Measurements from ENCODE around the gene ULK4.

- TF ChIP-seq CTCF (IDR thresholded peaks at IDR 0.05; ENCODE audit: control extremely low read depth in 1 of 3, insufficient read depth in 1 of 3, low read depth in 1 of 3, low read length in 3 of 3): no peak
- TF ChIP-seq POLR2AphosphoS5 (IDR thresholded peaks at IDR 0.05; ENCODE audit: low read depth, low read length): no peak
- no peak for TF ChIP-seq POLR2A (IDR thresholded peaks at IDR 0.05; ENCODE audit: control extremely low read depth in 1 of 2, low read depth in 2 of 2, low read length in 2 of 2)
- TF ChIP-seq EZH2 (IDR thresholded peaks at IDR 0.05; ENCODE audit: low read depth, low read length, severe bottlenecking): no peak
- TF ChIP-seq JUND (IDR thresholded peaks at IDR 0.05; ENCODE audit: low read length): no peak
- TF ChIP-seq SP1 (IDR thresholded peaks at IDR 0.05; ENCODE audit: low read depth, low read length): no peak
- no peak for TF ChIP-seq ZNF274 (IDR thresholded peaks at IDR 0.05; ENCODE audit: borderline replicate concordance, extremely low read depth, low read length)
- TF ChIP-seq TEAD4 (IDR thresholded peaks at IDR 0.05; ENCODE audit: low read depth, low read length): no peak
- TF ChIP-seq MAX (IDR thresholded peaks at IDR 0.05): no peak
- TF ChIP-seq E2F6 (IDR thresholded peaks at IDR 0.05): no peak
- TF ChIP-seq NRF1 (IDR thresholded peaks at IDR 0.05; ENCODE audit: low read depth, low read length): no peak
- no peak for TF ChIP-seq CREB1 (IDR thresholded peaks at IDR 0.05)
- no peak for TF ChIP-seq RFX5 (IDR thresholded peaks at IDR 0.05; ENCODE audit: borderline replicate concordance, low read depth, low read length)
Observed at GRCh38 chr3:41579861-41580260, 382.0 kb downstream of the ULK4 start.

Measured in H1 (cell line).